Karpas-422 (cell line): ENCODE results near the gene SERPINF2. TPM values are rescaled to one million over a fixed set of nuclear protein-coding genes. Genes with fewer than 3 reads are reported as not detected.
A peak's percentile ranks its signal among the peaks of the same experiment; 100 is the strongest.
"Not testable (repeated sequence)": the region's sequence is repeated elsewhere in the genome, so short reads cannot be mapped to it uniquely, and the experiment has no call there.

Source experiments
- DNase-seq: peaks from one replicate; pipeline ENCODE4 v3.0.0-alpha.2; 2015
- H2AFZ ChIP-seq: fragments of 200-600 bp; sonication (generic); 2 replicates; pipeline ENCODE4 v1.6.1; 2014; ENCODE audit warnings: antibody characterized with exemption, low read length, mixed read lengths
- H3K27ac ChIP-seq: fragments of 200-600 bp; sonication (generic); 2 replicates; pipeline ENCODE4 v1.5.1; 2014; ENCODE audit warnings: mild to moderate bottlenecking, low read length, moderate library complexity
- H3K27me3 ChIP-seq: fragments of 200-600 bp; sonication (generic); 2 replicates; pipeline ENCODE4 v1.6.1; 2014; ENCODE audit warnings: low read length, mixed read lengths
- H3K36me3 ChIP-seq: fragments of 200-600 bp; sonication (generic); 2 replicates; pipeline ENCODE4 v1.6.1; 2014; ENCODE audit warnings: low read length, mixed read lengths; ENCODE audit not compliant: insufficient read depth
- H3K4me1 ChIP-seq: fragments of 200-600 bp; sonication (generic); 2 replicates; pipeline ENCODE4 v1.6.1; 2014; ENCODE audit warnings: mild to moderate bottlenecking, low read length, mixed read lengths
- H3K4me2 ChIP-seq: fragments of 200-600 bp; sonication (generic); 2 replicates; pipeline ENCODE4 v1.6.1; 2014; ENCODE audit warnings: low read length, low read depth, mild to moderate bottlenecking; ENCODE audit not compliant: poor library complexity, severe bottlenecking
- H3K4me3 ChIP-seq: fragments of 200-600 bp; sonication (generic); 2 replicates; pipeline ENCODE4 v1.5.1; 2014; ENCODE audit warnings: mild to moderate bottlenecking, antibody characterized with exemption, low read length, mixed read lengths
- H3K79me2 ChIP-seq: fragments of 200-600 bp; sonication (generic); 2 replicates; pipeline ENCODE4 v1.6.1; 2014; ENCODE audit warnings: mild to moderate bottlenecking, low read length, mixed read lengths
- H3K9ac ChIP-seq: fragments of 200-600 bp; sonication (generic); 2 replicates; pipeline ENCODE4 v1.6.0; 2014; ENCODE audit warnings: low read length
- H3K9me2 ChIP-seq: fragments of 200-600 bp; sonication (generic), shearing (Covaris generic); replicated peaks from 2 replicates; pipeline ENCODE4 v1.6.0; 2014; ENCODE audit warnings: mild to moderate bottlenecking, low read length, moderate library complexity; ENCODE audit not compliant: insufficient read depth
- H3K9me3 ChIP-seq: fragments of 300-700, 200-600 bp; sonication (generic); 2 replicates; pipeline ENCODE4 v1.6.1; 2014; ENCODE audit warnings: low read length, mixed read lengths
- H4K20me1 ChIP-seq: fragments of 200-600 bp; sonication (generic); 2 replicates; pipeline ENCODE4 v1.6.1; 2014; ENCODE audit warnings: mild to moderate bottlenecking, antibody characterized with exemption, low read length, low read depth; ENCODE audit not compliant: insufficient read depth
- total RNA-seq: library from RNA; depleted of rRNA; stranded (reverse); fragments of >200 nt; shearing (Covaris generic); gene quantifications from 2 replicates; pipeline ENCODE4 v1.2.3, GENCODE V29; 2014; ENCODE audit warnings: low replicate concordance

Gene SERPINF2
- total RNA-seq, 1 experiment from 2014 or later = 0.19 TPM

GRCh38 chr17:1720856-1721386 is 21.8 kb upstream of the SERPINF2 start:
- Histone ChIP-seq H4K20me1 (no peaks in the 10 kb centered on the region), H3K9me2 (no peaks in the 10 kb centered on the region), H2AFZ (no peak overlapping the region), H3K79me2 (peaks cover 11% of the 10 kb centered on the region), H3K4me3 (no peak overlapping the region), H3K9ac (no peak overlapping the region), H3K4me1 (peaks cover 56% of the 10 kb centered on the region), H3K27me3 (no peaks in the 10 kb centered on the region), H3K36me3 (no peaks in the 10 kb centered on the region), H3K27ac (no peak overlapping the region), H3K9me3 (no peaks in the 10 kb centered on the region), H3K4me2 (peak overlapping the region; percentile 55)
- DNase-seq = peak; percentile 90

GRCh38 chr17:1722022-1722421 is 20.6 kb upstream of the SERPINF2 start:
- H3K4me2 ChIP-seq = peak overlapping the region; percentile 4
- DNase-seq = peak; percentile 69
- H3K9me3 ChIP-seq, H3K36me3 ChIP-seq, H2AFZ ChIP-seq, H3K4me3 ChIP-seq, H3K9ac ChIP-seq, H3K27me3 ChIP-seq, H4K20me1 ChIP-seq, H3K9me2 ChIP-seq: not testable (repeated sequence)
- H3K27ac ChIP-seq = peak overlapping the region; percentile 84
- peaks cover 12% of the 10 kb centered on the region for H3K79me2 ChIP-seq
- H3K4me1 ChIP-seq = peaks cover 56% of the 10 kb centered on the region

- peak; percentile 94 for DNase-seq
- Histone ChIP-seq H3K9me2 (no peaks in the 10 kb centered on the region), H3K36me3 (no peaks in the 10 kb centered on the region), H3K27ac (peak within 1 kb of the TSS; percentile 57), H3K9ac (peak within 1 kb of the TSS; percentile 94), H3K4me3 (peak within 1 kb of the TSS; percentile 95), H2AFZ (peak within 1 kb of the TSS; percentile 94), H3K27me3 (no peaks in the 10 kb centered on the region), H3K4me1 (peaks cover 47% of the 10 kb centered on the region), H3K4me2 (peak within 1 kb of the TSS; percentile 98), H3K9me3 (no peaks in the 10 kb centered on the region), H3K79me2 (peaks cover 12% of the 10 kb centered on the region), H4K20me1 (no peaks in the 10 kb centered on the region)
These were observed 18.3 kb upstream of the SERPINF2 start, which contains the start of gene WDR81 for GRCh38 chr17:1724351-1724868. WDR81 (plus strand) TSS chr17:1724704; CDS start chr17:1724960, 256 bp downstream.

- peaks cover 47% of the 10 kb centered on the region for H3K4me1 ChIP-seq
- H2AFZ ChIP-seq = peak overlapping the region; percentile 94
These were observed 17.6 kb upstream of the SERPINF2 start for GRCh38 chr17:1724869-1725641.

GRCh38 chr17:1725642-1726511 is 16.8 kb upstream of the SERPINF2 start:
- Histone ChIP-seq H3K4me2 (peak overlapping the region; percentile 98), H3K9ac (peak overlapping the region; percentile 94), H3K27ac (no peak overlapping the region), H4K20me1 (no peaks in the 10 kb centered on the region), H3K27me3 (no peaks in the 10 kb centered on the region), H3K9me2 (no peaks in the 10 kb centered on the region), H3K9me3 (no peaks in the 10 kb centered on the region), H3K36me3 (no peaks in the 10 kb centered on the region), H3K4me3 (peak overlapping the region; percentile 95), H3K79me2 (peaks cover 12% of the 10 kb centered on the region), H2AFZ (no peak overlapping the region), H3K4me1 (peaks cover 43% of the 10 kb centered on the region)
- DNase-seq = no peak

More at GRCh38 chr17:1724869-1725641, 17.6 kb upstream of the SERPINF2 start:
- Histone ChIP-seq H3K27me3 (no peaks in the 10 kb centered on the region), H3K9me2 (no peaks in the 10 kb centered on the region), H3K9me3 (no peaks in the 10 kb centered on the region), H3K4me2 (peak overlapping the region; percentile 98), H3K4me3 (peak overlapping the region; percentile 95), H3K79me2 (peaks cover 12% of the 10 kb centered on the region), H3K36me3 (no peaks in the 10 kb centered on the region), H3K9ac (peak overlapping the region; percentile 94), H4K20me1 (no peaks in the 10 kb centered on the region), H3K27ac (peak overlapping the region; percentile 49)
- DNase-seq = peak; percentile 59

- Histone ChIP-seq H3K27me3 (no peaks in the 10 kb centered on the region), H3K9me2 (no peaks in the 10 kb centered on the region), H3K79me2 (peaks cover 12% of the 10 kb centered on the region), H4K20me1 (no peaks in the 10 kb centered on the region), H3K9me3 (no peaks in the 10 kb centered on the region), H3K36me3 (no peaks in the 10 kb centered on the region), H2AFZ (no peak overlapping the region), H3K4me3 (no peak overlapping the region), H3K9ac (no peak overlapping the region), H3K4me1 (peaks cover 34% of the 10 kb centered on the region), H3K27ac (no peak overlapping the region), H3K4me2 (no peak overlapping the region)
- DNase-seq = no peak
These were observed 15.9 kb upstream of the SERPINF2 start for GRCh38 chr17:1726626-1727257.

- Histone ChIP-seq H3K4me2 (no peak overlapping the region), H3K4me3 (no peak overlapping the region), H3K9ac (no peak overlapping the region), H3K4me1 (peaks cover 32% of the 10 kb centered on the region), H4K20me1 (no peaks in the 10 kb centered on the region), H3K79me2 (peaks cover 12% of the 10 kb centered on the region), H3K36me3 (no peaks in the 10 kb centered on the region), H3K9me2 (no peaks in the 10 kb centered on the region), H3K27ac (no peak overlapping the region), H3K9me3 (no peaks in the 10 kb centered on the region), H3K27me3 (no peaks in the 10 kb centered on the region), H2AFZ (no peak overlapping the region)
- no peak for DNase-seq
These were observed 15.3 kb upstream of the SERPINF2 start for GRCh38 chr17:1727258-1727789.
